HEK293 (cell line): Measurements from ENCODE around the gene ABTB2.

Experiments
- CTCF ChIA-PET: fragments of 350-600 bp; formaldehyde crosslinking; extraction: SDS; loops from one replicate; lab custom pipeline; 2021; ENCODE audit warnings: antibody characterized with exemption; lab: Yijun Ruan, JAX
- POLR2A ChIA-PET: fragments of 300-600 bp; formaldehyde crosslinking; extraction: SDS; loops from one replicate; lab custom pipeline; 2020; ENCODE audit warnings: antibody characterized with exemption, inconsistent platforms; lab: Yijun Ruan, JAX
- H3K27ac ChIP-seq: fragments of 200-500 bp; sonication (Bioruptor generic); 2 replicates; pipeline ENCODE4 v1.5.1; 2014; ENCODE audit warnings: low read depth, low read length, control low read depth, inconsistent platforms; ENCODE audit errors: extremely low read depth
- H3K36me3 ChIP-seq, 2 experiments: fragments of 200-500 bp in 1 of 2; sonication (Bioruptor generic) in 1 of 2; 1 replicate in 1 of 2; 2 replicates in 1 of 2; pipeline ENCODE4 v1.5.1; 2014 to 2017; ENCODE audit warnings: inconsistent platforms in 2 of 2, low read length in 2 of 2; ENCODE audit not compliant: control insufficient read depth in 2 of 2, insufficient read depth in 1 of 2
- H3K4me1 ChIP-seq: fragments of 200-500 bp; sonication (Bioruptor generic); 2 replicates; pipeline ENCODE4 v1.5.1; 2014; ENCODE audit warnings: mild to moderate bottlenecking, low read length, inconsistent platforms; ENCODE audit not compliant: control insufficient read depth, insufficient read depth
- H3K4me3 ChIP-seq: 2 replicates; pipeline ENCODE4 v1.5.1; 2011; ENCODE audit warnings: low read depth, mild to moderate bottlenecking, control low read depth, low read length, moderate library complexity
- H3K9me3 ChIP-seq: fragments of 200-500 bp; sonication (Bioruptor generic); 2 replicates; pipeline ENCODE4 v1.5.1; 2014; ENCODE audit warnings: low read depth, low read length, inconsistent platforms; ENCODE audit not compliant: control insufficient read depth, insufficient read depth
- GFI1B ChIP-seq: fragments of 450-650 bp; formaldehyde crosslinking; IDR thresholded peaks from 2 replicates; pipeline ENCODE4 v1.5.1; 2016; ENCODE audit warnings: missing biosample characterization, missing genetic modification characterization
- GLIS2 ChIP-seq: fragments of 450-650 bp; formaldehyde crosslinking; IDR thresholded peaks from 2 replicates; pipeline ENCODE4 v1.5.1; 2016; ENCODE audit warnings: missing biosample characterization, missing genetic modification characterization
- HOXD13 ChIP-seq: sonication (generic); formaldehyde crosslinking; IDR thresholded peaks from 2 replicates; pipeline ENCODE4 v1.8.0; 2022; ENCODE audit warnings: missing genetic modification reagents, borderline replicate concordance
- KLF7 ChIP-seq: fragments of 450-650 bp; formaldehyde crosslinking; IDR thresholded peaks from 2 replicates; pipeline ENCODE4 v1.5.1; 2016; ENCODE audit warnings: missing biosample characterization, missing genetic modification characterization, borderline replicate concordance
- PRDM4 ChIP-seq: fragments of 450-650 bp; formaldehyde crosslinking; IDR thresholded peaks from 2 replicates; pipeline ENCODE4 v1.5.1; 2017; ENCODE audit warnings: missing biosample characterization, missing genetic modification characterization
- PRDM6 ChIP-seq: fragments of 450-650 bp; formaldehyde crosslinking; IDR thresholded peaks from 2 replicates; pipeline ENCODE4 v1.5.1; 2017; ENCODE audit warnings: missing biosample characterization, missing genetic modification characterization
- REST ChIP-seq: fragments of 450-650 bp; formaldehyde crosslinking; IDR thresholded peaks from 2 replicates; pipeline ENCODE4 v1.5.1; 2016; ENCODE audit warnings: missing biosample characterization, missing genetic modification characterization
- SETDB1 ChIP-seq: IDR thresholded peaks from one replicate; pipeline ENCODE4 v1.6.1; 2017; ENCODE audit warnings: mild to moderate bottlenecking, low read length, moderate library complexity, mixed read lengths; ENCODE audit not compliant: insufficient read length
- SP2 ChIP-seq: fragments of 450-650 bp; formaldehyde crosslinking; IDR thresholded peaks from 2 replicates; pipeline ENCODE4 v1.5.1; 2016; ENCODE audit warnings: missing biosample characterization, missing genetic modification characterization
- TSHZ1 ChIP-seq: fragments of 450-650 bp; formaldehyde crosslinking; IDR thresholded peaks from 2 replicates; pipeline ENCODE4 v1.5.1; 2016; ENCODE audit warnings: missing biosample characterization, missing genetic modification characterization, borderline replicate concordance
- ZFP69B ChIP-seq: fragments of 450-650 bp; formaldehyde crosslinking; IDR thresholded peaks from 2 replicates; pipeline ENCODE4 v1.5.1; 2016; ENCODE audit warnings: missing biosample characterization, missing genetic modification characterization
- ZNF157 ChIP-seq: fragments of 450-650 bp; formaldehyde crosslinking; IDR thresholded peaks from 2 replicates; pipeline ENCODE4 v1.5.1; 2016; ENCODE audit warnings: missing biosample characterization, missing genetic modification characterization
- ZNF174 ChIP-seq: fragments of 450-650 bp; formaldehyde crosslinking; IDR thresholded peaks from 2 replicates; pipeline ENCODE4 v1.5.0; 2017; ENCODE audit warnings: missing biosample characterization, mild to moderate bottlenecking, missing genetic modification characterization
- ZNF211 ChIP-seq: fragments of 450-650 bp; formaldehyde crosslinking; IDR thresholded peaks from 2 replicates; pipeline ENCODE4 v1.5.1; 2016; ENCODE audit warnings: low read depth, missing biosample characterization, missing genetic modification characterization
- ZNF266 ChIP-seq: fragments of 450-650 bp; formaldehyde crosslinking; IDR thresholded peaks from 2 replicates; pipeline ENCODE4 v1.5.1; 2016; ENCODE audit warnings: missing biosample characterization, missing genetic modification characterization, low read depth
- ZNF423 ChIP-seq: fragments of 450-650 bp; formaldehyde crosslinking; IDR thresholded peaks from 2 replicates; pipeline ENCODE4 v1.5.1; 2016; ENCODE audit warnings: missing biosample characterization, missing genetic modification characterization
- ZNF501 ChIP-seq: fragments of 450-650 bp; formaldehyde crosslinking; IDR thresholded peaks from 2 replicates; pipeline ENCODE4 v1.5.1; 2016; ENCODE audit warnings: missing biosample characterization, missing genetic modification characterization
- ZNF549 ChIP-seq: fragments of 450-650 bp; IDR thresholded peaks from 2 replicates; pipeline ENCODE4 v1.5.1; 2018; ENCODE audit warnings: missing biosample characterization, missing genetic modification characterization, mild to moderate bottlenecking, inconsistent platforms, moderate library complexity
- ZNF561 ChIP-seq: fragments of 450-650 bp; IDR thresholded peaks from 2 replicates; pipeline ENCODE4 v1.5.1; 2018; ENCODE audit warnings: missing biosample characterization, missing genetic modification characterization, borderline replicate concordance
- ZNF621 ChIP-seq: fragments of 450-650 bp; formaldehyde crosslinking; IDR thresholded peaks from 2 replicates; pipeline ENCODE4 v1.5.1; 2017; ENCODE audit warnings: missing biosample characterization, missing genetic modification characterization
- ZNF777 ChIP-seq: fragments of 450-650 bp; formaldehyde crosslinking; IDR thresholded peaks from 2 replicates; pipeline ENCODE4 v1.5.1; 2017; ENCODE audit warnings: missing biosample characterization, missing genetic modification characterization, borderline replicate concordance
- ZNF792 ChIP-seq: fragments of 450-650 bp; formaldehyde crosslinking; IDR thresholded peaks from 2 replicates; pipeline ENCODE4 v1.5.1; 2016; ENCODE audit warnings: missing biosample characterization, missing genetic modification characterization

Gene ABTB2

GRCh38 chr11:34145073-34145472, 212.7 kb downstream of the ABTB2 start (continued):
- TF ChIP-seq TSHZ1, result no peak
- no peak for TF ChIP-seq ZNF549 (tag by site-specific recombination)

GRCh38 chr11:34143048-34143447, 214.8 kb downstream of the ABTB2 start:
- no peaks in the 10 kb centered on the region for H3K4me1 ChIP-seq
- ChIA-PET POLR2A (no interaction called here), CTCF (interaction anchor here (1.2 kb wide), 1 partner anchor 31 kb away, joined by 3 read pairs; no protein-coding TSS in a partner anchor)
- H3K4me3 ChIP-seq, result no peak overlapping the region
- no peak for TF ChIP-seq ZNF423
- TF ChIP-seq PRDM6, result no peak
- no peak for TF ChIP-seq ZNF561
- TF ChIP-seq SETDB1, result no peak
- no peak for TF ChIP-seq ZNF792 (tag by site-specific recombination)
- TF ChIP-seq SP2 (tag by site-specific recombination), result no peak
- no peak for TF ChIP-seq ZNF211 (tag by site-specific recombination)
- no peak for TF ChIP-seq ZNF174
- no peak for TF ChIP-seq PRDM4 (tag by site-specific recombination)
- TF ChIP-seq ZNF501 (tag by site-specific recombination), result no peak
- TF ChIP-seq GFI1B (tag by site-specific recombination), result no peak
- TF ChIP-seq ZNF777 (tag by site-specific recombination), result no peak
- no peak for TF ChIP-seq REST
- no peak for TF ChIP-seq ZNF266 (tag by site-specific recombination)
- TF ChIP-seq ZNF621, result no peak
- no peak for TF ChIP-seq KLF7 (tag by site-specific recombination)
- TF ChIP-seq ZNF157 (tag by site-specific recombination), result no peak
- TF ChIP-seq HOXD13, result no peak
- no peak for TF ChIP-seq GLIS2 (tag by site-specific recombination)
- no peak for TF ChIP-seq ZFP69B
- no peak overlapping the region for H3K27ac ChIP-seq
- no peaks in the 10 kb centered on the region for H3K9me3 ChIP-seq
- H3K36me3 ChIP-seq, result peaks cover 0 to 99% of the 10 kb centered on the region in 2 experiments
